ENCODE results near the gene SLIT3. TPM values are rescaled to one million over a fixed set of nuclear protein-coding genes. Genes with fewer than 3 reads are reported as not detected.

The SLIT3 gene
- polyA plus RNA-seq, 1 of the 3 experiments (the other 2 are of a cell fraction) = 119 TPM

DNA sequence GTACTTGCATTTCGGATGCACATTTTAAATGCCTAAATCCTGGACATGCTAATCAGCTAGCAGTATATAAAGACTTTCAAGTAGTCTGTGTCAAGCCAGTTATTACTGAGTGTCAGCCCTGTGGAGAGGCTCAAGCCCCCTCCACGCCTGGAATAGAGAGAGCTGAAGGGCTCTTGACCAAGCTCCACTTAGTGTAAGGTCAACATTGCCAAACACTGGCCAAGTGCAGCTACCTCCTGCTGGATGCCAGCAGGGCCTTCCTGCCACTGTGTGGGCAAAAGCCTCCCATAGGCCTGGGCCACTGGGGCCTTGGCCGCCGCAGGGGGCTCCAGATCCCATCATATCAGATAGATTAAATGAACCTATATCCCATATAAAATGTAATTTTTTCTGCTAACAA is 482.4 kb downstream of the SLIT3 start:
- Histone ChIP-seq H3K4me1 (ENCODE audit: control insufficient read depth in 1 of 2, insufficient read depth in 2 of 2, low read depth in 1 of 2, low read length in 1 of 2) (peaks cover 0 to 89% of the 10 kb centered on the region in 2 experiments; a peak in 3 of 4 replicates), H2AFZ (ENCODE audit: low read depth) (no peak overlapping the region), H3K9me3 (no peaks in the 10 kb centered on the region), H3K36me3 (replicated peaks in 1 of 2; ENCODE audit: control insufficient read depth in 1 of 2, insufficient read depth in 2 of 2, low read length in 1 of 2) (peaks cover 30 to 93% of the 10 kb centered on the region in 2 experiments), H3K27ac (ENCODE audit: low read depth in 2 of 2, low read length in 1 of 2) (peak overlapping the region in 1 of 2 experiments; percentile 87; a peak in 2 of 4 replicates), H3K4me3 (ENCODE audit: low read depth in 2 of 2, low read length in 1 of 2) (no peak overlapping the region), H4K20me1 (ENCODE audit: insufficient read depth) (no peaks in the 10 kb centered on the region), H3K79me2 (ENCODE audit: insufficient read depth) (no peaks in the 10 kb centered on the region), H3K9me2 (no peaks in the 10 kb centered on the region), H3K4me2 (no peak overlapping the region), H3K27me3 (ENCODE audit: insufficient read depth) (no peaks in the 10 kb centered on the region), H3F3A (replicated peaks; ENCODE audit: insufficient read depth) (no peaks in the 10 kb centered on the region), H3K9ac (no peak overlapping the region)
- 96% methylated on average over 4 of the region's 4 CpGs for WGBS (ENCODE audit: low lambda C conversion rate)
- TF ChIP-seq JUND (IDR thresholded peaks at IDR 0.05) (no peak), GATA2 (CRISPR knock-in tag; IDR thresholded peaks at IDR 0.05) (0 out of 2 replicates have a peak, but pooled peaks have one; percentile 5), IRF3 (IDR thresholded peaks at IDR 0.05; ENCODE audit: low read depth, low read length) (no peak), SIN3A (IDR thresholded peaks at IDR 0.05; ENCODE audit: borderline replicate concordance, low read depth, low read length) (no peak)
- TF ChIP-seq, protein P1, sequence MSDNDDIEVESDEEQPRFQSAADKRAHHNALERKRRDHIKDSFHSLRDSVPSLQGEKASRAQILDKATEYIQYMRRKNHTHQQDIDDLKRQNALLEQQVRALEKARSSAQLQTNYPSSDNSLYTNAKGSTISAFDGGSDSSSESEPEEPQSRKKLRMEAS (IDR thresholded peaks at IDR 0.05; ENCODE audit: low read depth) = no peak
- TF ChIP-seq, protein P2, sequence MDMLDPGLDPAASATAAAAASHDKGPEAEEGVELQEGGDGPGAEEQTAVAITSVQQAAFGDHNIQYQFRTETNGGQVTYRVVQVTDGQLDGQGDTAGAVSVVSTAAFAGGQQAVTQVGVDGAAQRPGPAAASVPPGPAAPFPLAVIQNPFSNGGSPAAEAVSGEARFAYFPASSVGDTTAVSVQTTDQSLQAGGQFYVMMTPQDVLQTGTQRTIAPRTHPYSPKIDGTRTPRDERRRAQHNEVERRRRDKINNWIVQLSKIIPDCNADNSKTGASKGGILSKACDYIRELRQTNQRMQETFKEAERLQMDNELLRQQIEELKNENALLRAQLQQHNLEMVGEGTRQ (IDR thresholded peaks at IDR 0.05; ENCODE audit: borderline replicate concordance, low read depth, low read length) = no peak
- no peak for DNase-seq
- POLR2A ChIA-PET = interaction anchor here (0.7 to 1.3 kb wide), 2 partner anchors 18 to 62 kb away, joined by 3 read pairs; no protein-coding TSS in a partner anchor
- CTCF ChIA-PET = interaction anchor here (1.1 kb wide), 1 partner anchor 61 kb away, joined by 3 read pairs; no protein-coding TSS in a partner anchor

DNA sequence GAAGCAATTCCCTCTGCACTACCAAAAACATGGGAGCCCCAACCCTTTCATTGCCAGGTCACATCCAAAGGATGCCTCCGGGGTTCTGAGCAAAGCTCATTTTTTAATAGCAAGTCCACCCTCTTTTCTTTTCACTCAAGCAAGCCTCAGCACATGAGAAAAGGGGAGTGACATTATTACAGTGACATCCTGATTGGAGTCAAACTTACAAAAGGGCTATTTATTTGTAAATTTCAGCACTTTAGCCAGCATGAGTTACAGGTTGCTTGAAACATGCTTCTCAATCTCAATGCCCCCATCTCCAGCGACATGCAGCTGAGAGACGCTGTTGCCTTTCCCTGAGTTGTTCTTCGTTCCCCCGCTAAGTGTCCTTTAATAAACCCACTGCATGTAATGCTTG is 483.3 kb downstream of the SLIT3 start:
- 76% methylated on average over 5 of the region's 5 CpGs for WGBS (ENCODE audit: low lambda C conversion rate)
- H3K4me3 ChIP-seq (ENCODE audit: low read depth in 2 of 2, low read length in 1 of 2) = no peak overlapping the region
- H4K20me1 ChIP-seq (ENCODE audit: insufficient read depth) = no peaks in the 10 kb centered on the region
- H3K27ac ChIP-seq (ENCODE audit: low read depth in 2 of 2, low read length in 1 of 2) = peak overlapping the region in 1 of 2 experiments; percentile 87; a peak in 2 of 4 replicates
- no peaks in the 10 kb centered on the region for H3K9me3 ChIP-seq
- H3K4me2 ChIP-seq = no peak overlapping the region
- H3K36me3 ChIP-seq (replicated peaks in 1 of 2; ENCODE audit: control insufficient read depth in 1 of 2, insufficient read depth in 2 of 2, low read length in 1 of 2) = peaks cover 40 to 93% of the 10 kb centered on the region in 2 experiments
- H3K27me3 ChIP-seq (ENCODE audit: insufficient read depth) = no peaks in the 10 kb centered on the region
- no peaks in the 10 kb centered on the region for H3K9me2 ChIP-seq
- TF ChIP-seq ELF1 (IDR thresholded peaks at IDR 0.05) = no peak
- TF ChIP-seq MXI1 (IDR thresholded peaks at IDR 0.05; ENCODE audit: low read depth, low read length) = no peak
- no peak for TF ChIP-seq FOXJ3 (CRISPR knock-in tag; IDR thresholded peaks at IDR 0.05)
- TF ChIP-seq IRF3 (IDR thresholded peaks at IDR 0.05; ENCODE audit: low read depth, low read length) = no peak
- no peak for TF ChIP-seq FOSL2 (IDR thresholded peaks at IDR 0.05; ENCODE audit: borderline replicate concordance, low read depth)
- no peak for TF ChIP-seq NFIC (IDR thresholded peaks at IDR 0.05; ENCODE audit: borderline replicate concordance)
- no peak for TF ChIP-seq TEAD4 (IDR thresholded peaks at IDR 0.05; ENCODE audit: borderline replicate concordance, insufficient read depth)
- TF ChIP-seq PBX3 (IDR thresholded peaks at IDR 0.05) = no peak
- TF ChIP-seq RFX5 (IDR thresholded peaks at IDR 0.05; ENCODE audit: low read length) = no peak
- no peak for TF ChIP-seq EP300 (IDR thresholded peaks at IDR 0.05; ENCODE audit: borderline replicate concordance in 1 of 2, low read depth in 1 of 2, low read length in 1 of 2)
- TF ChIP-seq SMC3 (IDR thresholded peaks at IDR 0.05; ENCODE audit: low read depth, low read length) = no peak
- no peak for TF ChIP-seq TAF1 (IDR thresholded peaks at IDR 0.05; ENCODE audit: borderline replicate concordance, low read depth, low read length)
- TF ChIP-seq RCOR1 (IDR thresholded peaks at IDR 0.05; ENCODE audit: low read length) = no peak
- no peak for TF ChIP-seq POLR2AphosphoS5 (IDR thresholded peaks at IDR 0.05; ENCODE audit: low read depth, low read length)
- no peak for TF ChIP-seq TCF12 (IDR thresholded peaks at IDR 0.05)
- peaks cover 0 to 87% of the 10 kb centered on the region in 2 experiments; a peak in 3 of 4 replicates for H3K4me1 ChIP-seq (ENCODE audit: control insufficient read depth in 1 of 2, insufficient read depth in 2 of 2, low read depth in 1 of 2, low read length in 1 of 2)
- H3K79me2 ChIP-seq (ENCODE audit: insufficient read depth) = no peaks in the 10 kb centered on the region
- CTCF ChIA-PET = no interaction called here
- POLR2A ChIA-PET = interaction anchor here (0.6 to 1.3 kb wide), 2 partner anchors 8 to 61 kb away, joined by 3 read pairs; no protein-coding TSS in a partner anchor
- no peak overlapping the region for H3K9ac ChIP-seq
- no peak for DNase-seq
- no peaks in the 10 kb centered on the region for H3F3A ChIP-seq (replicated peaks; ENCODE audit: insufficient read depth)
- H2AFZ ChIP-seq (ENCODE audit: low read depth) = no peak overlapping the region

Data from SK-N-SH (cell line).